ENCODE results near the gene NHERF2.

- TF ChIP-seq, protein P1, sequence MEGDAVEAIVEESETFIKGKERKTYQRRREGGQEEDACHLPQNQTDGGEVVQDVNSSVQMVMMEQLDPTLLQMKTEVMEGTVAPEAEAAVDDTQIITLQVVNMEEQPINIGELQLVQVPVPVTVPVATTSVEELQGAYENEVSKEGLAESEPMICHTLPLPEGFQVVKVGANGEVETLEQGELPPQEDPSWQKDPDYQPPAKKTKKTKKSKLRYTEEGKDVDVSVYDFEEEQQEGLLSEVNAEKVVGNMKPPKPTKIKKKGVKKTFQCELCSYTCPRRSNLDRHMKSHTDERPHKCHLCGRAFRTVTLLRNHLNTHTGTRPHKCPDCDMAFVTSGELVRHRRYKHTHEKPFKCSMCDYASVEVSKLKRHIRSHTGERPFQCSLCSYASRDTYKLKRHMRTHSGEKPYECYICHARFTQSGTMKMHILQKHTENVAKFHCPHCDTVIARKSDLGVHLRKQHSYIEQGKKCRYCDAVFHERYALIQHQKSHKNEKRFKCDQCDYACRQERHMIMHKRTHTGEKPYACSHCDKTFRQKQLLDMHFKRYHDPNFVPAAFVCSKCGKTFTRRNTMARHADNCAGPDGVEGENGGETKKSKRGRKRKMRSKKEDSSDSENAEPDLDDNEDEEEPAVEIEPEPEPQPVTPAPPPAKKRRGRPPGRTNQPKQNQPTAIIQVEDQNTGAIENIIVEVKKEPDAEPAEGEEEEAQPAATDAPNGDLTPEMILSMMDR (IDR thresholded peaks at IDR 0.05) = no peak
- TF ChIP-seq RAD21 (conservative IDR thresholded peaks at IDR 0.05 in 1 of 2, IDR thresholded peaks at IDR 0.05 in 1 of 2) (no peak), CEBPB (IDR thresholded peaks at IDR 0.05) (no peak), HEYL (CRISPR knock-in tag; IDR thresholded peaks at IDR 0.05) (no peak), KDM1A (IDR thresholded peaks at IDR 0.05; ENCODE audit: low read depth) (no peak), POLR2A (IDR thresholded peaks at IDR 0.05; ENCODE audit: low read length) (no peak), JUN (IDR thresholded peaks at IDR 0.05) (no peak), CHD2 (IDR thresholded peaks at IDR 0.05; ENCODE audit: low read length, partially characterized antibody) (no peak), RCOR1 (IDR thresholded peaks at IDR 0.05; ENCODE audit: low read depth, low read length) (no peak), REST (IDR thresholded peaks at IDR 0.05) (no peak), MYC (IDR thresholded peaks at IDR 0.05; ENCODE audit: borderline replicate concordance, low read length) (no peak), RFX5 (IDR thresholded peaks at IDR 0.05) (no peak), NFE2L2 (conservative IDR thresholded peaks at IDR 0.05; ENCODE audit: low read length) (no peak)
- TF ChIP-seq, protein P2, sequence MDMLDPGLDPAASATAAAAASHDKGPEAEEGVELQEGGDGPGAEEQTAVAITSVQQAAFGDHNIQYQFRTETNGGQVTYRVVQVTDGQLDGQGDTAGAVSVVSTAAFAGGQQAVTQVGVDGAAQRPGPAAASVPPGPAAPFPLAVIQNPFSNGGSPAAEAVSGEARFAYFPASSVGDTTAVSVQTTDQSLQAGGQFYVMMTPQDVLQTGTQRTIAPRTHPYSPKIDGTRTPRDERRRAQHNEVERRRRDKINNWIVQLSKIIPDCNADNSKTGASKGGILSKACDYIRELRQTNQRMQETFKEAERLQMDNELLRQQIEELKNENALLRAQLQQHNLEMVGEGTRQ (IDR thresholded peaks at IDR 0.05) = no peak
These were observed 49.6 kb downstream of the NHERF2 start for GRCh38 chr16:2076072-2076865.
